ENCODE measurements around the gene PGLYRP3.

Gene PGLYRP3, protein sequence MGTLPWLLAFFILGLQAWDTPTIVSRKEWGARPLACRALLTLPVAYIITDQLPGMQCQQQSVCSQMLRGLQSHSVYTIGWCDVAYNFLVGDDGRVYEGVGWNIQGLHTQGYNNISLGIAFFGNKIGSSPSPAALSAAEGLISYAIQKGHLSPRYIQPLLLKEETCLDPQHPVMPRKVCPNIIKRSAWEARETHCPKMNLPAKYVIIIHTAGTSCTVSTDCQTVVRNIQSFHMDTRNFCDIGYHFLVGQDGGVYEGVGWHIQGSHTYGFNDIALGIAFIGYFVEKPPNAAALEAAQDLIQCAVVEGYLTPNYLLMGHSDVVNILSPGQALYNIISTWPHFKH

DNA sequence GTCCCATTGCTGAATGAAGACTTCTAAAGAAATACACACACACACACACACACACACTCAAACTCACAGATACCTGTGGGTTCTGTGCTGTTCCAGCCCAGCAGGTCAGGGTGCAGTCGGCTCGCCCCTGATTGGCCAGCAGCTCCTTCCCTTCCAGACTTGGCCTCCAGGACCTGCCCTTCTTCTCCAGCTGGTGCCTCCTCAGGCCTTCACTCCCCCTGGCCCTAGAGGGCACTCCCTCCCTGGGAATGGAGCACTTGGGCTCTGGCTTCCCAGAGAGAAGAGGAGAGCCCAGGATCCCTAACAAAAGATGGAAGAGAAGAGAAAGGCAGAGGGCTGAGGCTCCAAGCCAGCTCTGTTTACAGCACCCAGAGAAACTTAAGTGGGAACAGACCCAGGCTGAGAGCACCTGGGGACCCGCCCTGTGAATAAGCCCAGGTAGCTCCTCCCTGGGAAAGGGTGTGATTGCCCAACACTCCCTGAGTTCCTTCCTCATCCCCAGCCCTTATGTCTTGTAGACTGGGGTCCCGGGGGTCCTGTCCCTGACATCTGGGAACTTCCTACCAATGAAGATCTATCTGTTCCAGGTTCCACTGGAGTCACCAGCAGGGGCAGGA, at the start of gene PGLYRP3:
Gene PGLYRP3 (minus strand): TSS at position 383 of the 617 bp plus-strand sequence. CDS start 2,287 bp downstream, outside the sequence.
- DNase-seq, result no peak

DNA sequence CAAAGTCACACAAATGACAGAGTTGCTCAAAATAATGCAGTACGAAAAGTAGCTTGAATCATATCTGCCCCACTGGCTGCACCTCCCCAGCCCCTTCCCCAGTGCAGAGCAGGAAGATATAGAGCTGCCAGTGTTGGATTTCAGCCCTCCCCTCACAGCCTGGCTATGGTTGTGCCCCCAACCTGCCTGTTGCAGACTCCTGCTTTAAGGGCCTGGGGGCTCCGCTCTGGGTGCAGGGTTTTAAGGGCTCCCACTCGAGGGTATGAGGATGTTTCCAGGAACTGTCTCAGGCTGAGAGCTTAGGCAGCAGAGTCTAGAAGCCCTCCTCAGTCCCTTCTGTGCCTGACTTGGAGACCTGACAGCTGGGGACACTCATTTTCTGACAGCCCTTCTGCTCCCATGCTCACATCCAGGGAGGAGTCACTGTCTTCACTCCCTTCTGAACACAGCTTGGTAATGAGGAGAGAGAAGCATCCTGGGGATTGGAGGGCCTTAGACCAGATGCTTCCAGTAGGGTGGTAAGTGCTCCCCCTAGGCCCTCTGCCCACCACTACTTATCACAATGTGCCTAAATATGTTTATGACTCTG, 49.5 kb upstream of the PGLYRP3 start:
- peak; percentile 46 for DNase-seq

DNA sequence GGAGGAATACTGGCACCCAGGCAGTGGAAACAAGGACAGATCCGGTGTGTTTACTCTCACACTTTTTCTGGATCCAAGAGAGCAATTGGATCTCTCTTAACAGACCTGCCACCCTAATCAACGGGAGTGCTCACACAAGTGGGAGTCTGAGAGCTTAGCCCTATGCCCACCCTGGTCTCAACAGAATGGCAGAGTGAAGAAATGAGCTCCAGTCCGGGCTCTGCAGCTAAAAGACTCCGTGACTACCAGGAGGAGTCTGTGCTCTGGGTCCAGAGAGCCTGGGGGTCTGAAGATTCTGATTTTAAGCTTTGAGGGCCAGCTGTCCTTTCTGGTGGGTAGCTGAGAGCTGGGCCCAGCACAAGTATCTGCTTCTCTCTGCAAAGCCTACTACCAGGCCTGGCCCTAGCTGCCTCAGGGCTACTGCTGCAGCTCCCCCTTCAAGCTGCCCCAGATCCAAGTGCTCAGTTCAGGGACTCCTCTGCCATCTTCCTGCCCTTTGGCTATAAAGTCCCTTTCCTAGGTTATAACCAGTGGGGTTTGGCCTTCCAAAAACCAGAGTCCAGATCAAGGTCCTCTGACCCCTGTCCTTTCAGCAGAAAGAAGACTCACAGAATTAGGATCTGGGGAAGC, 48.8 kb upstream of the PGLYRP3 start:
- DNase-seq, result no peak

DNA sequence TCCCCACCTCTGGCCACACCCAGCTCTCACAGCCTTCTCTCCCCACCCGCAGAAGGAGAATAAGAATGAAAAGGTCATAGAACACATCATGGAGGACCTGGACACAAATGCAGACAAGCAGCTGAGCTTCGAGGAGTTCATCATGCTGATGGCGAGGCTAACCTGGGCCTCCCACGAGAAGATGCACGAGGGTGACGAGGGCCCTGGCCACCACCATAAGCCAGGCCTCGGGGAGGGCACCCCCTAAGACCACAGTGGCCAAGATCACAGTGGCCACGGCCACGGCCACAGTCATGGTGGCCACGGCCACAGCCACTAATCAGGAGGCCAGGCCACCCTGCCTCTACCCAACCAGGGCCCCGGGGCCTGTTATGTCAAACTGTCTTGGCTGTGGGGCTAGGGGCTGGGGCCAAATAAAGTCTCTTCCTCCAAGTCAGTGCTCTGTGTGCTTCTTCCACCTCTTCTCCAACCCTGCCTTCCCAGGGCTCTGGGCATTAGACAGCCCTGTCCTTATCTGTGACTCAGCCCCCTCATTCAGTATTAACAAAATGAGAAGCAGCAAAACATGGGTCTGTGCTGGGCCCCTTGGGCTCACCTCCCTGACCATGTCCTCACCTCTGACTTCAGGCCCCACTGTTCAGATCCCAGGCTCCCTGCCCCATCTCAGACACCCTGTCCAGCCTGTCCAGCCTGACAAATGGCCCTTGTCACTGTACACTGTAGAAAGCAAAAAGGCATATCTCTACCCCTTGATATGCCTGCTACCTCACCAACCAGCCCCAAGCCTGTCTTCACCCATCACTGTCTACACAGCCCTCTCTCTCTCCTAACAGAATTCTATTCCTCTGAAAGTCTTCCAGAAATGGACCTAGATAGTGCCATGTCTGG, 48.1 kb upstream of the PGLYRP3 start:
- no peak for DNase-seq

DNA sequence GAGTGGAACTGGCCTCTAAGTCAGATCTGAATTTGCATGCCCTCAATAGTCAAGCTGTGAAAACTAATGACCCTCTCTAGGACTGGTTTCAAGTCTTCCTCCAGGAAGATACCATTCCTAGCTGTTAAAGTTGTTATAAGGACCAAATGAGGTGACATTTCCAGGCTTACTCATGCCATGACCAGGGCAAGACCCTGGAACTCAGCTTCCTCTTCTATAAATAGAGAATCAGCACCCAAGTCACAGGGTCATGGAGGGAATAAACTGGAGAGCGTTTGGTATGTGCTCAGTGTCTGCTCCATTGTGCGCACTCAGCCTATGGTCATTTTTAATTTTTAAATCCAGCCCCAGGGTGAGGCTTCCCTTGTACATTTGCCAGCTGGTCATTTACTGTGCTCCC, 47.4 kb upstream of the PGLYRP3 start:
- no peak for DNase-seq

DNA sequence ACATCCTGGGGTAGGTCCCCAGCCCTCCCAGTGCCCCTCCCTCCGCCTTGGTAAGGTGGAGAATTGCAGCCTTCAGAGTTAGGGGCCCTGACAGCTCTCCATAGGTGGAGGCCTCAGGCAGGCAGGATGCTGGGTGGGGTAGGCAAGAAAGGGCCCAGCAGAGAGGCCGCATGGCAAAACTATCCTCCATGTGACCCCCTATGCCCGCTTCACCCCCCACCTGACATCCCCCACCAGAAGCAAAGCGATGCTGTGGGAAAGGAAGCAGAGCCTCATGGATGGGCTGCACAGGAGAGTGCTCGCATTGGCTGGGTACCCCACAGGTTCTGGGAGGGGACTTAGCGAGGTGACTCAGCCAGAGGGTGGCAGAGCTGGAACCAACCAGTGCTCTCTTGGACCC, 46.5 kb upstream of the PGLYRP3 start:
- no peak for DNase-seq

DNA sequence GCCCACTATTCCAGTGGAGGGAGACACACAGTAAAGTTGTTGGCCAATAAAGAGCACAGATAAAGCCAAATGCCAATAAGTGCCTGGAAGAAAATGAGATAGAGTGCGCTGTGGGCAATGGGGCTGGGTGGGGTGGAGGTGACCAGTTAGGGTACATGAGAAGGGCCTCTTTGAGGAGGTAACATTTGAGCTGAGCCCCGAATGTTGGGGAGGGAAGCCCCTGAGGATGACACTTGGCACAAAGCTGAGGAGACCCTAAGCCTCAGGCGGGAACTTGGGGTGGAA, 45.9 kb upstream of the PGLYRP3 start:
- DNase-seq, result no peak

DNA sequence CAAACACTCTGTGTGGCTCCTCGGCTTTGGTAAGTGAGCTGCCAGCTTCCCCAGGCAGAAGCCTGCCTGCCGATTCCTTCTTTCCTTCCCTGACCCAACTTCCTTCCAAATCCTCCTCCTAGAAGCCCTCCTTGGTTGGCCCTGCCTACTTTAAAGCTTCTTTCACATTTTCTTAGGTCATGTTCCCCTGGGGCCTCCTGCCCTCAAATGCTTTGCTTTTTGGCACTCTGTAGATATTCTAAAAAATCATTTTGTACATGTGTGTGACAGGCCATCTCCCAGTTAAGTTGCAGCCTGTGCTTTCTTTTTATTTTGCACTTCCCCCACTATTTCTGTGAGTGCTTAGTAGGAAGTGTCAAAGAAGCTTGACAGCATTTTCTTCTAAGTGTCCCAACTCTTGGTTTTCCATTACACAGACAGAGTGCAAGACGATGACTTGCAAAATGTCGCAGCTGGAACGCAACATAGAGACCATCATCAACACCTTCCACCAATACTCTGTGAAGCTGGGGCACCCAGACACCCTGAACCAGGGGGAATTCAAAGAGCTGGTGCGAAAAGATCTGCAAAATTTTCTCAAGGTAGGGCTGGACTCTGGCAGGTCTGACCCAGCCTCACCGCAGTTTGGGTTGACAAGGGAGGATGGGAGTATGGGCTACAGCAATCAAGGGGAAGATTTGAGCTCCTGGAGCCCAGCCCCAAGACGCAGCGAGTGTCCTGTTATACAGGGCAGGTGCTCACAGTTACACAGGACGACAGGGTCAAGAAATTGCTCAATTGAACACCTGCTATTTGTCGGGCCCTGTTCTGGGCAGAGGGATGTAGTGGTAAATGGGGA, 45.3 kb upstream of the PGLYRP3 start, which contains the start of gene S100A9:
Gene S100A9 (plus strand): TSS at position 2 of the 838 bp plus-strand sequence. CDS start 430 bp downstream, at position 432.
- no peak for DNase-seq

DNA sequence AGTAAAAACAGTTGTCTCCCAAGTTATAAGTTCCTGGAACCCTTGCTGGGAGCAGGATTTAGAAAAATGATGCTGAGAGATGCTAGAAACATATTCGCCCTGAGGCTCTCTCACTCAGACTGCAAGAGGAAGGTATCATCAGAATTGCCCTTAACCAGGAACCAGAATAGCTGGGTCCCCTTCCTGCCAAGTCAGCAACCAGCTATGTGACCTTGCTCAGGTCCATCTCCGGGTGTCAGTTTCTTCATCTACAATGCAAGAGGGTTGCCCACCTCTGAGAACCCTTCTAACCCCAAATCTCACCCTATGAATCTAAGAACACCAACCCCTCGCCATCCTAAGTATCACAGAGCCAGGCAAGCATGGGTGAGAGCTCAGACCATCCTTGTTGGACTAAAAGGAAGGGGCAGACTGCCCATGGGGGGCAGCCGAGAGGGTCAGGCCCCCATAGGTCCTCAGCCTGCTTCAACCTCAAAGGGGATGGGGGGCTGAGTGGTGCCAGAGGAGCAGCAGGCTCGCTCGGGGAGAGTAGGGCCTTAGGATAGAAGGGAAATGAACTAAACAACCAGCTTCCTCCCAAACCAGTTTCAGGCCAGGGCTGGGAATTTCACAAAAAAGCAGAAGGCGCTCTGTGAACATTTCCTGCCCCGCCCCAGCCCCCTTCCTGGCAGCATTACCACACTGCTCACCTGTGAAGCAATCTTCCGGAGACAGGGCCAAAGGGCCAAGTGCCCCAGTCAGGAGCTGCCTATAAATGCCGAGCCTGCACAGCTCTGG, 44.5 kb upstream of the PGLYRP3 start:
- DNase-seq, result no peak

DNA sequence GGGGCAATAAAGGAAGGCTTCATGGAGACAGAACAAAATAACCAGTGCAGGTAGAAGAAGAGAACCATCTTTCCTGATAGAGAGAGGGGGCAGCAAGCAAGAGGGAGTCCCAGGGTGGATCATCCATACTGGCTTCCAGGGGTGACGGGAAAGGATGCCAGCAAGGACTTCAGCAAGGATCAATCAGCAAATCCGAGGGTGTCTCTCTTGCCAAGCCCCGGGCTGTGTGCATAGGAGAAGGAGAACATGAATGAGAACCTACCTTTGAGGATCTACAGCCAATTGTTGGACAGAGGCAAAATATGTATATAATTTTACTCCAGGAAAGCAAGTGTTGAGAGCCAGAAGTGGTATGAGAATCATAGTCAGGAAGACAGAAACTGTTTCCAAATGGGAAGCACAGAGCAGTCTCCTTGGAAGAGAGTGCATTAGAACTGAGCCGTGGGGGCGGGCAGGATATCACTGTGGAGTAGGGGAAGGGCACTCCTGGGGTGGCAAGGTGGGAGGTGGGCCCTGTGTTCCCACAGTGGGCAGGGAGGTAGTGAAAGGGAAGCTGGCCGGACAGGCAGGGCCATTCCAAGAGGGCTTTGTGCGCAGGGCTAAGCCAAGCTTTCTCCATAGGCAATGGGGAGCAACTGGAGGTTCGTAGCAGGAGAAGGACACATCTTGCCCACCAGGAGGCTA, 43.8 kb upstream of the PGLYRP3 start:
- DNase-seq, result no peak

DNA sequence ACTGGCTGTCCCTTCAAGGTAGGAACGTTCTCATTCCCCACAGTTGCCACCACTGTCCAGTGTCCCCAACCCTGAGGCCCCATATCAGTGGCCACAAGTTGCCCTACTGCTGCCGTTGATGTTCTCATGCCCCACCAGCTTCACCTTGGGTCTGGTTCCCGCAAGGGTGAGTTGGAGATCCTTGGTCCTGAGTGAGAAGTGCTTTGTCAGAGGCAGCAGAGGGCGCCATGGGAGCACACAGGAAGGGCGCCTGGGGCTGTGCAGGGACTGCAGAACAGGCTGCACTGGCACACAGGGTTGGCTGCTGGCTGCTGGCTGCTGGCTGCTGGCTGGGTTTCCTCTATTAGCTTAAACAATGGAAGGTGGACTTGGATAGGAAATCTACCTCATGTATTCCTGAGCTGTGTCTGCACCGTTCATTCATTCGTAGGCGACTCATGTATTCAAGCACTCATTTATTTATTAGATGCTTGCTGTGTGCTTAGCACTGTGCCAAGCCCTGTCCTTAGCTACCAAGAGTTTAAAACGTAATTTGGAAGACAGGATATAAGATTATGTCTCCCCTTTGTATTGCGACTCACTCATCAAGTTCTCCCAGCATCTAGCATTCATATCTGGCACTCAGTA, 42.8 kb upstream of the PGLYRP3 start:
- peak; percentile 73 for DNase-seq

DNA sequence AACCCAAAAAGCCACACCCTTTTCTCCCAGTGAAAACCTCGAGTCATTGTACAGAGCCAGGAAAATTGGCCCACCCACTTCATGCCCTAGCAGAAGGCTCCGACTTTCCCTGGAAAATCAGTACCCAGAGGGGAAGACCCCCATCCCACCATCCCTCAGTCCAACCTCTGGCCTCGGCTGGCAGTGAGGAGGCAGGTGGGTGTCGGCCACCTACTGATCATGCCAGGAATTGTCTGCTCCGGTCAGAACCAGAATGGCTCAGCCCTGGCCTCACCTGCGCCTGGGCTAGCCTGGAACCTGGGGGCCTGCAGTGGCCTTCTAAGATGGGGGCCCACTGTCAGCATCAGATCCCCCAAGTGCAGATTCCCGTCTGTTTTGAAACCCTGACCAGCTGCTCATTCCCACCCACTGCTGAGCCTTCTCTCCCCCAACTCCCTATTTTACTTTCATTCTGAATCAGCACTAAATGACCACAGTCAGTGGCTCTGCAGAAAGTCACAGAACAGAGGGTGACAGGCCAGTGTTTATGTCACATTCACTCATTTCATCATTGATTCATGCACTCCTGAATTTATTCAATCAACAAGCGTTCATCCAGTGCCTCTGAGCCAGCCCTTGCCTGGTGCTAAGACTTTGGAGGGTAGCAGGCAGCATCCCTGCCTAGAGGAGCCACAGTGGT, 41.9 kb upstream of the PGLYRP3 start:
- no peak for DNase-seq

DNA sequence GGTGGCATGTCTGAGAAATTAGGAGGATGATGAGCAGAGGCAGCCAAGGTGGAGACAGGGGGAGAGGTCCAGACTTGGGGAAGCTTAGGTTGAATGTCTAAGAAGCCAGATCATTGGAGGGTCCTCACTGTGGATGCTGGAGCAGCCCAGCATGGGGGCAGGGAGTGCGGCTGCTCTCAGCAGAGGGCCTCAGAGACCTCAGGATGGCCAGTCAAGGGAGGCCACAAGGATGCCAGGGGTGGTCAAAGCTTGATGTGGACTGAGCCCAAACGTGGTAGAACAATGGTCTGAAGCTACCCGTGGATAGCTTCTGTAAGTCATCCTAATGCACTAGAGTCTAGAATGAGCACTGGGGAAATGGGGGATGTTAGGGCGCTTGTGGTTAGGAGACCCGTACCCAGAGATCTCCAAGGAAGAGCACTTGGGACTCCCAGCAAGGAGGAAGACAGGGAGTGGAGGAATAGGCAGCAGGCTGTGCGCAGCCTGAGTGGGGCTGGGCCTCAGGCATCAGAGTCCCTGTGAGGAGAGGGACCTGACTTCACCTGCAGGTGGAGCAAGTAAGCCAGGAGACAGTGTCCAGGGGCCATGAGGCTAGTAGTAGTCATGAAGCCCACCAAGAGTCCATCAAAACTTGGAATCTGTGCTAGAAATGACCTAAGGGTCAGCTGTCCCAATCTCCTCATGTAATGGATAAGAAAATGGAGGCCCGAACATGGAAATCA, 40.6 kb upstream of the PGLYRP3 start:
- DNase-seq, result peak; percentile 13

DNA sequence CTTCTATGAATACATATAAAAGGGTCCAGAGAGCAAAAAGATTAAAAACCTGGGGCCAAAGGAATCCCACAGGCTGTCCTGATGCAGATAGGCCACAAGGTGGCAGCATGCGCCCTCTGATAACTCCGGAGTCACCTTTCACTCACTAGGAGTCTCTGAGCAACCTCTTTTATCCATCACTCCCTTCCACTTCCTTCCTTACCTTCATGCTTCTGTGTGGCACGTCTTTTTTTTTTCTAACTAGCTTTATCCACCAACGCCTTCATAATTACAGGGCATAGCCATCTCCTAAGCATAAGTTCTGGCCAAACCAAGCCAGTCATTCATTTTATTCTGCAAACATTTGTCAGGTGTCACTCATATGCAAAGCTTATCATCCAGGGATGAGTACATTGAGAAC, 39.8 kb upstream of the PGLYRP3 start:
- peak; percentile 64 for DNase-seq

DNA sequence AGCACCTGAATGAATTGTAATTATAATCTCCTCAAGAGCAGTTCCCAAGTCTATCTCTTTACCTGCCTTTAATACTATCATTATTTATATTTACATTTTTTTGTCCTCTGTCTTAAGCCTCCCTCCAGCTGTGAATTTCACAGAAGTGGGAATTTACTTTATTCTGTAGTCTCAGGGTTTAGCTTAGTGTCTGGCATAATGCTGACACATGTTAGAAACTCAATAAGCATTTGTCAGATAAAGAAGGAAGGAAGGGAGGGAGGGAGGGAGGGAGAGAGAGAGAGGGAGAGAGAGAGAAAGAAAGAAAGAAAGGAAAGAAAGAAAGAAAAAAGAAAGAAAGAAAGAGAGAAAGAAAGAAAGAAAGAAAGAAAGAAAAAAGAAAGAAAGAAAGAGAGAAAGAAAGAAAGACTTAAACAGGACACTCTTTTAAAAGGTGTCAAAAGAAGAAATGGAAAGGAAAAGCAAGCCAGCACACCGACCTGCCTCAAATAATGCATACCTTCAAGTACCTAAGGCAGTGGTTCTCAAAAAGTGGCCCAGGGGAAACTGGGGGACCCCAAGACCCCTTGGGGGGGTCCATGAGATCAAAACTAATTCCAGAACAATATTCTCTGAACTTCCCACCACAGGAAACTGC, 37.7 kb upstream of the PGLYRP3 start:
- no peak for DNase-seq

DNA sequence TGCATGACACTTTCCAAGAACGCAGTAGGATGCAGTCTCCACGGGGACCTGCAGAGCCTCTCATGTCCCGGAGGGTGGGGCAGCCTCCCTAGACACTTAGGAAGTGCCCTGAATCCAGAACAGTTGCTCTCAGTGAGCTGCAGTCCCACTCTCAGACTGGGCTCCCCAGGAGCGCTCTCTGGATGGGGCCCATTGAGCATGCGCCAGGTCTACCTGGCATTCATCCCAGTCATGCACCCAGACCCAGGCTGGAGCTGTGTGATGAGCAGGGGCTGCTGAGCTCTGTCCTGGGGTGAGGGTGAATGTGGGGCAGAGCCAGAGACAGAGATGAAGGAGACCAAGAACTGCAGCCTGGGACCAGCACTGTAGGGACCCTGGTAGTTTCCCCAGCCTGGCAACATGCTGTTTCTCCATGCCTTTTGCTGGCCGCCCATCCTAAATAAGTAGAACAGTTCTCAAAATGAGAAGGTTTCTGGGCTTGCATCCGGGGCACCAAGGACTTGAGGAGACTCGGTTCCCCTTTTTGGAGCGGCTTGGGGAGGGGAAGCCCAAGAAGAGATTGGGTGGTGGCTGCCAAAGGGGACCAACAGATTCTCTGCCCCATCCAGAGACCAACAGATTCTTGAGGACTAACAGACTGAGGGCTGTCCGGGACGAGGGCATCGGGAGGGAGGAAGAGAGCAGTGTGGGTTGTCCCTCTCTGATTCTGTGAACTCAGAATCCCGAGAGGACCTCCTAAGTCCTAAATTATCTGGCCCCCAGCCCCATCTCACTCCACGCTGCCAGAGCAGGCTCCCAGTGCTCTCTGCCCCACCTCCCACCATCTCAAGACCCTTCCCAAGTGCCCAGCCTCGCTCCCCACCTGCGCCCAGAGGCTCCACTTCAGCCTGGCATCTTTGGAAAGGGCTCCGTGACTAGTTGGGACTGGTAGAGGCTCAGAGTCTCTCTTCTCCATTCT, 36.9 kb upstream of the PGLYRP3 start:
- DNase-seq, result no peak
